Ovary (tissue), 9 donors: ENCODE data around the gene NAPB. TPM values are rescaled to one million over a fixed set of nuclear protein-coding genes. Genes with fewer than 3 reads are reported as not detected.

Experiments
- DNase-seq, 5 donors: peaks; one replicate each; pipeline ENCODE4 v3.0.0-alpha.2; 2019 to 2020
- H3K27ac ChIP-seq, 2 donors: fragments of 200-600 bp; one replicate each; pipeline versions ENCODE4 v1.5.1 to v1.8.0; 2019 to 2022
- H3K27me3 ChIP-seq: fragments of 200-600 bp; one replicate; pipeline ENCODE4 v1.8.0; 2022
- H3K36me3 ChIP-seq: fragments of 200-600 bp; sonication (generic); one replicate; pipeline ENCODE4 v1.5.1; 2019
- H3K4me1 ChIP-seq: one replicate; pipeline ENCODE4 v1.8.1; 2013; ENCODE audit warnings: mild to moderate bottlenecking, moderate library complexity; ENCODE audit not compliant: insufficient read depth
- H3K4me3 ChIP-seq: fragments of 200-600 bp; sonication (generic); one replicate; pipeline ENCODE4 v1.5.1; 2017
- H3K9me3 ChIP-seq, 2 donors: fragments of 200-600 bp in 1 of 2; sonication (generic) in 1 of 2; one replicate each; pipeline versions ENCODE4 v1.5.1 to v1.8.1; 2013 to 2019; ENCODE audit warnings: mild to moderate bottlenecking in 1 of 2, moderate library complexity in 1 of 2
- EP300 ChIP-seq: sonication (generic); formaldehyde crosslinking; IDR thresholded peaks from one replicate; pipeline ENCODE4 v1.6.1; 2017; ENCODE audit warnings: antibody characterized with exemption
- POLR2A ChIP-seq: fragments of 450-650 bp; IDR thresholded peaks from one replicate; pipeline ENCODE4 v1.6.1; 2017; ENCODE audit warnings: antibody characterized with exemption, mild to moderate bottlenecking, moderate library complexity
- WGBS, 3 donors: extraction: QIAGEN DNeasy Blood & Tissue Kit in 1 of 3; methylation state at CpG; one replicate each; pipeline versions ENCODE4 v1.1.5 to v1.1.7; 2013 to 2017; 5-methylcytosine and 5-hydroxymethylcytosine counted together
- intact Hi-C, 4 donors: fragments of 100-400 bp; cut with DNase I; formaldehyde crosslinking; loops; one replicate each; pipeline versions ENCODE4 v1.11.0 to v1.15.1; 2022 to 2023
- polyA plus RNA-seq, 2 donors: library from polyadenylated mRNA; stranded (reverse); fragments of 200-250 nt in 1 of 2; fragments of 350-450 nt in 1 of 2; fragmentation: Illumina TruSeq in 1 of 2; extraction: RNeasy Lipid Tissue Mini Kit (QIAGEN cat#74804) in 1 of 2; gene quantifications; one replicate each; pipeline ENCODE4 v1.2.3, GENCODE V29; 2013 to 2014
- total RNA-seq, 7 donors: library from RNA; depleted of rRNA in 2 of 7; stranded (reverse); fragments of >200 nt in 2 of 7; fragmentation: NEBNext Ultra II Directional in 3 of 7; extraction: Animal tissue kit (Norgen Biotek cat#: 25700) in 3 of 7; gene quantifications; one replicate each; pipeline versions ENCODE4 v1.1.0 to v1.2.4, GENCODE V29; 2016 to 2023
- TF ChIP-seq, protein P1 (sequence below), 3 donors: fragments of 450-650 bp in 2 of 3; fragments of 200-600 bp in 1 of 3; IDR thresholded peaks; one replicate each; pipeline versions ENCODE4 v1.5.1 to v1.8.0; 2016 to 2022; ENCODE audit warnings: antibody characterized with exemption in 3 of 3, mild to moderate bottlenecking in 1 of 3
- donor health status: DM: no; HTN: no; CAD: no; lungs with moderate emphysema.
- donor health status: DM: no; HTN: no; CAD: no.
- donor health status: Bipolar disorder and iron deficiency.
- donor health status: DM: yes; HTN: yes; CAD: no.
- donor health status: DM: no; HTN: no; CAD: no.
- donor health status: DM: yes; HTN: yes; CAD: no.

The NAPB gene
- total and polyA plus RNA-seq, 9 donors: 9.3 to 17.9 (median 12.9) TPM

- H3K4me1 ChIP-seq: peaks cover 6% of the 10 kb centered on the region
- H3K9me3 ChIP-seq: no peaks in the 10 kb centered on the region
- no peak for TF ChIP-seq POLR2A
- H3K27me3 ChIP-seq: no peaks in the 10 kb centered on the region
- no peaks in the 10 kb centered on the region for H3K36me3 ChIP-seq
- no peak for DNase-seq
- intact Hi-C loops: no loop called here
- H3K27ac ChIP-seq: no peak overlapping the region
- H3K4me3 ChIP-seq: no peak overlapping the region
- 52 to 57% (median 54%) methylated on average over 6 of the region's 6 CpGs for WGBS, 3 donors
These were observed 34.8 kb downstream of the NAPB start for GRCh38 chr20:23386304-23387117.

DNA sequence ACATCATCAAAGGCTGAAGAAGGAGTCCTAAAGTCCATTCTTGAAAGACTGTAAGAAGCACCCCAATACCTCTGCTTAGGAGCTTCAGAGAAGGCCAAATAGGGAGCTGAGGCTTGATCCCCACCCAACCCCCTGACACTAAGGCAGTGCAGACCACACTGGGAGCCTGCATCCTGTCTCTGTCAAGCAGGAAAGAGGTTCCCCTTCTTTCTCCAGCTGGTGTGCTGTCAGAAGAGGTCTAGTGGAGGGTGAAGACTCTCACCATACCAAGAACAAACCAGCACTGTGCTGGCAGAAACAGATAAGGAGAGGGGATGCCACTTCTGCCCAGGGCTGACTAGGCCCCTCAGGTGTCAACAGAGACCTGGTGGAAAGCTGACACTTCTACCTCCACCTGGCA is 39.4 kb downstream of the NAPB start:
- no peak for DNase-seq
- Histone ChIP-seq H3K4me1 (peaks cover 6% of the 10 kb centered on the region), H3K27me3 (no peaks in the 10 kb centered on the region), H3K27ac (no peak overlapping the region), H3K36me3 (no peaks in the 10 kb centered on the region), H3K4me3 (no peak overlapping the region), H3K9me3 (no peaks in the 10 kb centered on the region)
- no peak for TF ChIP-seq POLR2A
- no peak for TF ChIP-seq EP300
- TF ChIP-seq, protein P1, sequence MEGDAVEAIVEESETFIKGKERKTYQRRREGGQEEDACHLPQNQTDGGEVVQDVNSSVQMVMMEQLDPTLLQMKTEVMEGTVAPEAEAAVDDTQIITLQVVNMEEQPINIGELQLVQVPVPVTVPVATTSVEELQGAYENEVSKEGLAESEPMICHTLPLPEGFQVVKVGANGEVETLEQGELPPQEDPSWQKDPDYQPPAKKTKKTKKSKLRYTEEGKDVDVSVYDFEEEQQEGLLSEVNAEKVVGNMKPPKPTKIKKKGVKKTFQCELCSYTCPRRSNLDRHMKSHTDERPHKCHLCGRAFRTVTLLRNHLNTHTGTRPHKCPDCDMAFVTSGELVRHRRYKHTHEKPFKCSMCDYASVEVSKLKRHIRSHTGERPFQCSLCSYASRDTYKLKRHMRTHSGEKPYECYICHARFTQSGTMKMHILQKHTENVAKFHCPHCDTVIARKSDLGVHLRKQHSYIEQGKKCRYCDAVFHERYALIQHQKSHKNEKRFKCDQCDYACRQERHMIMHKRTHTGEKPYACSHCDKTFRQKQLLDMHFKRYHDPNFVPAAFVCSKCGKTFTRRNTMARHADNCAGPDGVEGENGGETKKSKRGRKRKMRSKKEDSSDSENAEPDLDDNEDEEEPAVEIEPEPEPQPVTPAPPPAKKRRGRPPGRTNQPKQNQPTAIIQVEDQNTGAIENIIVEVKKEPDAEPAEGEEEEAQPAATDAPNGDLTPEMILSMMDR (IDR thresholded peaks at IDR 0.05): no peak
- intact Hi-C loops: no loop called here

DNA sequence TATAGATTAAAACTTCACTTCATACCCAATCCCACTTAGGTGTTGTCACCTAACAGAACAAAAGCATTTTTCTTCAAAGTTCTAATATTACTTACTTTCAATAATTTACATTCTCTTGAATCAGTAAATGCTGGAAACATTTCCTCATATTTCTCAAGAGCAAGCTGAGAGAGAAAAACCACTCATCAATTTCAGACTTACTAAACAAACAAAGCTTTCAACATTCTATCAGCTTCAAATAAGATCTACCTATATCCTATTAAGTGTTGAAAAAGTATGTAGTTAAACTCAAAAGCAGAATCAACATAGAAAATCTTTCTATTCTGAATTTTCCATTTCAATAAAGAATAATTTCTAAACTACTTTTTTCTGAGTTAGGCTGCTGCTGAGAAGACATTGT is 41.5 kb downstream of the NAPB start:
- H3K27ac ChIP-seq: no peak overlapping the region
- TF ChIP-seq, protein P1 (IDR thresholded peaks at IDR 0.05): no peak
- no peak for TF ChIP-seq POLR2A
- no peak for TF ChIP-seq EP300
- peaks cover 4% of the 10 kb centered on the region for H3K4me1 ChIP-seq
- DNase-seq: no peak
- no peaks in the 10 kb centered on the region for H3K9me3 ChIP-seq
- H3K36me3 ChIP-seq: no peaks in the 10 kb centered on the region
- intact Hi-C loops: no loop called here
- no peaks in the 10 kb centered on the region for H3K27me3 ChIP-seq
- no peak overlapping the region for H3K4me3 ChIP-seq

GRCh38 chr20:23375827-23376226 is 45.5 kb downstream of the NAPB start:
- TF ChIP-seq EP300 (no peak), POLR2A (no peak)
- TF ChIP-seq, protein P1 (IDR thresholded peaks at IDR 0.05): no peak
- H3K9me3 ChIP-seq: no peaks in the 10 kb centered on the region
- intact Hi-C loops: no loop called here
- no peaks in the 10 kb centered on the region for H3K4me1 ChIP-seq
- H3K27ac ChIP-seq: no peak overlapping the region
- no peaks in the 10 kb centered on the region for H3K36me3 ChIP-seq
- WGBS, 3 donors: 91 to 93% (median 93%) methylated on average over 5 of the region's 5 CpGs
- no peaks in the 10 kb centered on the region for H3K27me3 ChIP-seq
- no peak for DNase-seq
- H3K4me3 ChIP-seq: no peak overlapping the region

DNA sequence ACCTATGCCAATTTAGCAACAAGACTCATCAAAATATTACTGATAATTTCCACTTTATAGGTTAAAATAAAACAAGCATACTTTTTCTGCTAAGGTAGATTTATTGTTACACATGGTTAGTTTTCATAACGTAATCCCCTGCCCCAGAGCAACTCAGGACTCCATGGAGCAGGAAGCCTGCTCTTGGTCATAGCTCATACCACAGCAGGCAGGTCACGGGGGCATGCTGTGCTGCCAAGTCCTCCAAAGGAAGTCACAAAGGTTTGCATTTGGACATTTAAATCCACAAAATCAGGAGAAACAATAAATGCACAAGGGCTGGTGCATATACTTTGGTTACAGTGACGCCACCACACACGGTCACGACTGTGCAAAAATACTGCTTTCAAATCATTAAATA is 46.8 kb downstream of the NAPB start:
- Histone ChIP-seq H3K36me3 (no peaks in the 10 kb centered on the region), H3K9me3 (no peaks in the 10 kb centered on the region), H3K27ac (no peak overlapping the region), H3K4me3 (no peak overlapping the region), H3K4me1 (no peaks in the 10 kb centered on the region), H3K27me3 (no peaks in the 10 kb centered on the region)
- TF ChIP-seq, protein P1 (IDR thresholded peaks at IDR 0.05): no peak
- TF ChIP-seq POLR2A (no peak), EP300 (no peak)
- intact Hi-C loops: no loop called here
- 90 to 91% (median 90%) methylated on average over 5 of the region's 5 CpGs for WGBS, 3 donors
- DNase-seq: no peak
